Esophagus (tissue), 2 donors: ENCODE results near the gene GPR149. TPM values are rescaled to one million over a fixed set of nuclear protein-coding genes. Genes with fewer than 3 reads are reported as not detected.

Experiments
- polyA plus RNA-seq, 2 donors: library from polyadenylated mRNA; stranded (reverse); fragments of 200-250 nt; gene quantifications; one replicate each; pipeline ENCODE4 v1.2.3, GENCODE V29; 2013
- donor health status: healthy with polysubstance abuse.
- donor health status: Bipolar disorder and iron deficiency.

The GPR149 gene
- polyA plus RNA-seq, 2 donors = not detected

Other genes starting within 250 kb of the GPR149 start
- gene DHX36, start 105.7 kb downstream of the GPR149 start, polyA plus RNA-seq = 10 to 100 TPM; 17.0 to 21.1 TPM